ENCODE results near the gene PIK3CD. TPM values are rescaled to one million over a fixed set of nuclear protein-coding genes. Genes with fewer than 3 reads are reported as not detected.
"Not testable (repeated sequence)": the region's sequence is repeated elsewhere in the genome, so short reads cannot be mapped to it uniquely, and the experiment has no call there.

PIK3CD gene
- total and polyA plus RNA-seq, 2 of the 8 experiments (the other 6 are each of a cell fraction or from before 2014, with no cell fraction given): 20.6 to 24.1 TPM

DNA sequence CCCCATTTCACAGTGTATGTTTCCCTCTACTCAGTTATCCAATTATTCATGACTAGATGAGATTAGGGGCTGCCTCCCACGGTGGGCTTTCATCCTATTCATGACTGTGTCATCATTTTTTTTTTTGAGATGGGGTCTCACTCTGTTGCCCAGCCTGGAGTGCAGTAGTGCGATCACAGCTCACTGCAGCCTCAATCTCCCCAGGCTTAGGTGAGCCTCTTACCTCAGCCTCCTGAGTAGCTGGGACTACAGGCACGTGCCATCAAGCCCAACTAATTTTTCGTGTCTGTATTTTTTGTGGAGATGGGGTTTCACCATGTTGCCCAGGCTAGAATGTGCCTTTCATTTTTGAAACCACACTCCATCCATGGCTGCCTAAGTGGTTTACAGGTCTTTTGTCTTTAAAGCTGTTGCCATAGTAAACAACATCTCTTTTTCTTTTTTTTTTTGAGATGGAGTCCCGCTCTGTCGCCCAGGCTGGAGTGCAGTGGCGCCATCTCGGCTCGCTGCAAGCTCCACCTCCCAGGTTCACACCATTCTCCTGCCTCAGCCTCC, 60.0 kb downstream of the PIK3CD start (continued):
- no peak for TF ChIP-seq ZNF274 (IDR thresholded peaks at IDR 0.05; ENCODE audit: borderline replicate concordance, extremely low read depth, low read length)
- TF ChIP-seq JUN (IDR thresholded peaks at IDR 0.05; ENCODE audit: low read depth, low read length): no peak
- TF ChIP-seq TCF12 (IDR thresholded peaks at IDR 0.05; ENCODE audit: low read depth, low read length): no peak
- no peak for TF ChIP-seq CTBP2 (IDR thresholded peaks at IDR 0.05; ENCODE audit: borderline replicate concordance, insufficient read depth, insufficient read length, low read length)
- no peak for TF ChIP-seq SIN3A (conservative IDR thresholded peaks at IDR 0.05 in 1 of 2, IDR thresholded peaks at IDR 0.05 in 1 of 2; ENCODE audit: low read depth in 1 of 2, low read length in 2 of 2)
- TF ChIP-seq RNF2 (IDR thresholded peaks at IDR 0.05; ENCODE audit: borderline replicate concordance, low read depth, low read length, missing control alignments, poor library complexity, severe bottlenecking): no peak
- no peak for TF ChIP-seq CHD1 (IDR thresholded peaks at IDR 0.05; ENCODE audit: low read depth, low read length)

DNA sequence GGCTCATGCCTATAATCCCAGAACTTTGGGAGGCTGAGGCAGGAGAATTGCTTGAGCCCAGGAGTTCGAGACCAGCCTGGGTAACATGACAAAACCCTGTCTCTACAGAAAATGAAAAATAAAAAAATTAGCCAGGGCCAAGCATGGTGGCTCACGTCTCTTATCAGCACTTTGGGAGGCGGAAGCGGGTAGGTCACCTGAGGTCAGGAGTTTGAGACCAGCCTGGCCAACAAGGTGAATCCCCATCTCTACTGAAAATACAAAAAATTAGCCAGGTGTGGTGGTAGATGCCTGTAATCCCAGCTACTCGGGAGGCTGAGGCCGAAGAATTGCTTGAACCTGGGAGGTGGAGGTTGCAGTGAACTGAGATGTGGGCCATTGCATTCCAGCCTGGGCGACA, 61.2 kb downstream of the PIK3CD start:
- H3K79me1 ChIP-seq (ENCODE audit: low read depth, low read length); H3K36me3 ChIP-seq (ENCODE audit: control insufficient read depth in 2 of 4, insufficient read depth in 4 of 4, low read length in 3 of 4); H3K27ac ChIP-seq (ENCODE audit: low read depth, low read length); H3K27me3 ChIP-seq (replicated peaks in 1 of 4; ENCODE audit: control insufficient read depth in 3 of 4, extremely low read depth in 1 of 4, insufficient read depth in 3 of 4, low read length in 3 of 4); H3K4me3 ChIP-seq (ENCODE audit: extremely low read depth in 1 of 4, insufficient read depth in 2 of 4, low read depth in 3 of 4, low read length in 4 of 4); H3K23ac ChIP-seq (ENCODE audit: insufficient read length); H3K9ac ChIP-seq (replicated peaks in 1 of 4; ENCODE audit: extremely low read depth in 1 of 4, low read depth in 3 of 4, low read length in 3 of 4); POLR2A ChIA-PET (ENCODE audit: partially characterized antibody); H3K18ac ChIP-seq (ENCODE audit: extremely low read depth, low read length); H4K91ac ChIP-seq (replicated peaks; ENCODE audit: insufficient read length, low read length); H2BK5ac ChIP-seq (ENCODE audit: low read depth, low read length); H4K8ac ChIP-seq (ENCODE audit: extremely low read depth, insufficient read depth, low read length); H3K9me3 ChIP-seq (ENCODE audit: insufficient read depth in 2 of 2, low read depth in 1 of 2, low read length in 1 of 2); H2BK12ac ChIP-seq (ENCODE audit: low read depth, low read length); FAIRE-seq; H3K79me2 ChIP-seq (ENCODE audit: control insufficient read depth in 1 of 2, insufficient read depth in 2 of 2, low read length in 2 of 2); H4K5ac ChIP-seq (ENCODE audit: insufficient read length, low read depth, low read length); H2BK20ac ChIP-seq (ENCODE audit: low read length); DNase-seq (ENCODE audit: low read depth in 1 of 2, low spot score in 2 of 2); H3K4ac ChIP-seq (replicated peaks; ENCODE audit: insufficient read length, low read depth, low read length); H3K56ac ChIP-seq (replicated peaks; ENCODE audit: insufficient read length, low read depth, low read length); H2AFZ ChIP-seq (ENCODE audit: low read length); H3K4me2 ChIP-seq (ENCODE audit: insufficient read depth in 1 of 2, low read depth in 2 of 2, low read length in 2 of 2); H4K20me1 ChIP-seq (replicated peaks in 1 of 2; ENCODE audit: control insufficient read depth in 1 of 2, insufficient read depth in 2 of 2, low read length in 2 of 2); H2AK5ac ChIP-seq (ENCODE audit: low read depth, low read length); H3K14ac ChIP-seq (ENCODE audit: insufficient read length); H3K23me2 ChIP-seq (ENCODE audit: low read depth, low read length): not testable (repeated sequence)
- WGBS, 2 experiments (ENCODE audit: extremely low coverage in 1 of 2, insufficient coverage in 1 of 2, insufficient read length in 1 of 2, insufficient replicate concordance in 2 of 2, low coverage in 1 of 2, low lambda C conversion rate in 2 of 2, missing lambda C conversion rate in 1 of 2): 94% methylated on average over 7 of the region's 7 CpGs; no CpG with 5 or more reads in 1 of the 2 experiments
- Histone ChIP-seq H3K4me1 (replicated peaks in 1 of 4; ENCODE audit: control insufficient read depth in 3 of 4, insufficient read depth in 4 of 4, low read length in 3 of 4) (peaks cover 4 to 36% (median 27%) of the 10 kb centered on the region in 4 experiments), H2BK15ac (ENCODE audit: low read length) (peak overlapping the region; percentile 61; the same call in 1 of the 2 replicates), H2BK120ac (replicated peaks; ENCODE audit: low read depth, low read length) (peak overlapping the region; percentile 33)
- CTCF ChIA-PET (ENCODE audit: partially characterized antibody): interaction anchor here (1.0 to 6.9 kb wide), 4 partner anchors 8 to 795 kb away, joined by 3 to 62 read pairs (median 22); no protein-coding TSS in a partner anchor

Data from H1 (cell line).